ENCODE data around the gene CLINT1. TPM values are rescaled to one million over a fixed set of nuclear protein-coding genes. Genes with fewer than 3 reads are reported as not detected.

CLINT1 gene
- total RNA-seq, 1 donor from 2014 or later = 79.2 TPM

DNA sequence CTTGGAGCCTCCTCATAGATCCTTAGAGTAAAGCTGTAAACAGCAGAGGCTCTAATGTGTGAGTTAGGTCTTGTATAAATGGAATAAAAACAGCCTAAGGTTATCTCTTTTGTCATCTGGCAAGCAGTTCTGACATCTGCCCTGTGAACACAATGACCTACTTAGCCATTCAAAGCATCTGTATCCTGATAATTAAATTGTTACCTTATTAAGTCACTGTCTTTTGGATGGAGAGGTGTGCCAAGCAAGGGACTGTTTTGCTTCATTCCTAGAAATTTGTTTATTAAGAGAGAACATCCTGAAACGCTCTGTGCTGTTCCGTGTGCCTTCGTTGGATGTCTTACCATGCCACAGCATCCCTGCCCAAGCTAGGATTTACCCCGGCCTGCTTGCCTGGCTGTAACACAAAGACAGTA is 113.9 kb downstream of the CLINT1 start:
- H3K27me3 ChIP-seq (ENCODE audit: low read depth) = no peaks in the 10 kb centered on the region
- no peak for DNase-seq
- intact Hi-C loops (cut with DNase I) = no loop called here
- ATAC-seq = no peak
- H3K9me3 ChIP-seq = no peaks in the 10 kb centered on the region
- peak overlapping the region; percentile 80 for H3K4me3 ChIP-seq
- peaks cover 17% of the 10 kb centered on the region for H3K4me1 ChIP-seq
- no peak overlapping the region for H3K27ac ChIP-seq
- H3K36me3 ChIP-seq = no peaks in the 10 kb centered on the region
- TF ChIP-seq CTCF (IDR thresholded peaks at IDR 0.05) = no peak

GRCh38 chr5:157744051-157745011 is 114.6 kb downstream of the CLINT1 start:
- H3K27me3 ChIP-seq (ENCODE audit: low read depth) = no peaks in the 10 kb centered on the region
- no peak for TF ChIP-seq CTCF (IDR thresholded peaks at IDR 0.05)
- peaks cover 6% of the 10 kb centered on the region for H3K36me3 ChIP-seq
- DNase-seq = peak; percentile 64
- no peaks in the 10 kb centered on the region for H3K9me3 ChIP-seq
- ATAC-seq = no peak
- H3K4me3 ChIP-seq = peak overlapping the region; percentile 80
- intact Hi-C loops (cut with DNase I) = no loop called here
- peak overlapping the region; percentile 68 for H3K27ac ChIP-seq
- H3K4me1 ChIP-seq = peaks cover 17% of the 10 kb centered on the region

DNA sequence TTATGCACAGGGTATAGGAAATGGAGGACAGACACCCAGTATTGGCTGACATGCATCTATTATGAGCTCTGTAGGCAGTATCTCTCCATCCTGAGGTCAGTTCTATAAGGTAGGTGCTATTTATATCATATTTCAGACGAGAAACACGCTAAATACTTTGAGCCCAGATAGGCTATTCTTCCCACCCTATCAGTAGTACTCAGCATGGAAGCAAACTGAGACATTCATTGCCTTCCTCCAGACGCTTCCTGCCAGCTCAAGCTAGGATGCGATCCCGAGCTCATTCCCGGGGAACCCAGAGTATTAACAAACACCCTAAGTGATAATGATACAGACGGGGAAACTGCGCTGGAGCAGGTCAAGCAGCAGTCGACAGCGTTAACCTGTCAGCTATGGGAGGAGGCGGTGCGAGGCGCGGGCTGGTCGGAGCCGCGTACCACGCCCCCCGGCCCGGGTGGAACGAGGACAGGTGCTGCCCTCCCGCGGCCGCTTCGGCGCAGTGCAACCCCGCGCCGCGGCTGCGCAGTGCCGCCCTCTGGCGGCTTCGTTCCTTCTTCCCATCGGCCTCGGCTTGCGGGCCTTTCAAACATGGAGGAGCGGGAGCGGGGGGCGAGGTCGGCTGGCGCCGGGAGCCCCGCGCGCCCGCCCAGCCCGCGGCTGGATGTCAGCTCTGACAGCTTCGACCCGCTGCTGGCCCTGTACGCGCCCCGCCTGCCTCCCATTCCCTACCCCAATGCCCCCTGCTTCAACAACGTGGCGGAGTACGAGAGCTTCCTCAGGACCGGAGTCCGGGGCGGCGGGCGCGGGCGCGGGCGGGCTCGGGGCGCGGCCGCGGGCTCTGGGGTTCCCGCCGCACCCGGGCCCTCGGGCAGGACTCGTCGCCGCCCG is 115.5 kb downstream of the CLINT1 start, which contains the start of gene LSM11:
TSS of gene LSM11 (plus strand) at position 550 of the 888 bp plus-strand sequence. CDS start at position 589, 39 bp downstream.
- H3K4me3 ChIP-seq = peak within 1 kb of the TSS; percentile 80
- intact Hi-C loops (cut with DNase I) = no loop called here
- no peaks in the 10 kb centered on the region for H3K27me3 ChIP-seq (ENCODE audit: low read depth)
- peak; percentile 99 for ATAC-seq
- peaks cover 15% of the 10 kb centered on the region for H3K36me3 ChIP-seq
- peak; percentile 95 for DNase-seq
- no peaks in the 10 kb centered on the region for H3K9me3 ChIP-seq
- peak; percentile 98 for TF ChIP-seq CTCF (IDR thresholded peaks at IDR 0.05)
- peak within 1 kb of the TSS; percentile 68 for H3K27ac ChIP-seq
- H3K4me1 ChIP-seq = peaks cover 17% of the 10 kb centered on the region

DNA sequence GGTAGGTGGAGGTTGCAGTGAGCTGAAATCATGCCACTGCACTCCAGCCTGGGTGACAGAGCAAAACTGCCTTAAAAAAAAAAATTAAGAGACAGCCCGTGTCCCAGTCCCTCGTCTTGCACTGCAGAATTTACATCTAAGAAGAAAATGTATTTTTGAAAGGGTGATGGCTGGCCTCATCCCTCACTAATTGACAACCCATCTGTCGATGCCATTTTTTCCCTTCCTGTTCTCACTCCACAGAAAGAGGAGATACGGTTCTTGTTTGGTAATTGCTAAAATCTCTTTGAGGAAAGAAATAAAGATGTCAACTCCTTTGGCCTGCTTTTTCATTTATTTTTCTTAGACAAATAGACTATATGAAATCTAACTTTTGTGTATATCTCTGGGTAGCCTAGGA is 117.8 kb downstream of the CLINT1 start:
- H3K27me3 ChIP-seq (ENCODE audit: low read depth) = no peaks in the 10 kb centered on the region
- ATAC-seq (no peak), DNase-seq (no peak)
- no peaks in the 10 kb centered on the region for H3K9me3 ChIP-seq
- no peak overlapping the region for H3K27ac ChIP-seq
- TF ChIP-seq CTCF (IDR thresholded peaks at IDR 0.05) = no peak
- intact Hi-C loops (cut with DNase I) = no loop called here
- peaks cover 17% of the 10 kb centered on the region for H3K4me1 ChIP-seq
- no peak overlapping the region for H3K4me3 ChIP-seq
- peaks cover 36% of the 10 kb centered on the region for H3K36me3 ChIP-seq

- Histone ChIP-seq H3K27ac (no peak overlapping the region), H3K4me3 (no peak overlapping the region), H3K27me3 (ENCODE audit: low read depth) (no peaks in the 10 kb centered on the region), H3K9me3 (no peaks in the 10 kb centered on the region), H3K36me3 (peaks cover 41% of the 10 kb centered on the region), H3K4me1 (peaks cover 15% of the 10 kb centered on the region)
- ATAC-seq = no peak
- DNase-seq = no peak
- intact Hi-C loops (cut with DNase I) = no loop called here
- TF ChIP-seq CTCF (IDR thresholded peaks at IDR 0.05) = peak; percentile 26
Measured at GRCh38 chr5:157740229-157740610, 118.7 kb downstream of the CLINT1 start.
